NCI-H146 treated with DMSO at 0.1 percent for 48 hours (cell line): ENCODE data around the gene SAMM50.
A peak's percentile ranks its signal among the peaks of the same experiment; 100 is the strongest.

Experiments
- DNase-seq: peaks from one replicate; lab custom pipeline; 2025; ENCODE audit not compliant: unreplicated experiment; lab: John Stamatoyannopoulos, UW

SAMM50 gene

DNA sequence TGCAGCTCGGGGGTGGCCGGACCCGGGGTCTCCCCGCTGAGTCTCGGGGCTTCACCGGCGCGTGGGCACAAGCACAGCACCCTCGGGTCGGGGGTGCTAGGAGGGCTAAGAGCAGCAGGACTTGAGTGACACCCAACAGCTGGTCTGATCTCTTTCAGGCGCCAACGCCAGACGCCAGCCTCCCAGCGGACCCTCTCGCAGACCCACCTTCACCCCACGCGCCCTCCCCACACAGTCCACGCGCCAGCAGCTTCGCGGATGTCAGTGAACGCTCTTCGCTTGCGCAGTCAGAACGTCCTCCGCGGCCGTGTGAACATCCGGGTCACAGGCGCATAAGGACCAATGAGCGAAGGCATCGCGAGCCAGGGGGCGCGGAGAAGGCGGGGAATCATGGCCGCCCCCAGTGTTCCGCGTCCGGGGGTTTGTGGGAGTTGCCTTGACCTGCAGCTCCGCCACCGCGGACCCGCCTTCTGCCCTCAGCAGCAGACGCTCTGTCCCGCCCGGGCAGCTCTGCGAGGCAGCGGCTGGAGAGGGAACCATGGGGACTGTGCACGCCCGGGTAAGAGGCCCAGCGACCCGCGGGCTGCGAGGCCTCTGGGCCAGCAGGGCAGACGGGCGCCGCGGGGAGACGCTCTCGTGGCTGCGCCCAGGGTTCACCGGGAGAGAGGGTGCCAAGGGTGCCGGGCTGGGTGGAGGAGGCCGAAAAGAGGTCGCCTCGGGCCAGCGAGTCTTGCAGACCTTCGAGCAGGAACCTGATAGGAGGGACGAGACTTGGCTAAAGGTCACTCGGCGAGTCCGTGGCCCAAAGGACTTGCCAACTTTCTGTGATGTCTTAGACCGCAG is at the start of gene SAMM50:
SAMM50 (plus strand) TSS at position 403 of the 843 bp plus-strand sequence; CDS start at position 539, 136 bp downstream.
- DNase-seq = peak; percentile 80

- no peak for DNase-seq
Observed at GRCh38 chr22:43905681-43906080, 49.6 kb upstream of the SAMM50 start.

GRCh38 chr22:43909708-43910107 is 45.5 kb upstream of the SAMM50 start:
- DNase-seq = no peak

DNA sequence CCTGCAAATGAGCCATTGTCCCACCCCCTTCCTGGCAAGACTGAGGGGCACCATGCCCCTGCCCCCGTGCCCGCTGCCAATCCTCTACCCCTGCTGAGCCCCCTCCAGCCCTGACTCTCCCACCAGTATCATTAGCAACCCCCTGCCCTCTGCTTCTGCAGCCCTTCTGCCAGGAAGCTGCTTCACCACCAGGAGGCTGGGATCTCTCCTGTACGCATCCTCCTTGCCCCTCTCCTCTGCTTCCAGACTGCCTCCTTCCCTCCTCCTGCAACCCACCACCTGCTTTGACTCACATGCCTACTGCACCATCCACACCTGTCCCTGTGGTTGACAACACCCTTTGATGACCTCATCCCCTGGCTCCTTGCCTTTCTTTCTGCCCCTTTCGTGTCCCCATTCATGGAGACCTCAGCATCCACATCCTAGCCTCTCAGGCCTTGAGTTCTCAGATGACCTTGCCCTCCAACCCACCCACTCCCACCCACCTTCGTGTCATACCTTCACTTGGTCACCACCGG is 45.0 kb upstream of the SAMM50 start:
- DNase-seq = no peak

DNA sequence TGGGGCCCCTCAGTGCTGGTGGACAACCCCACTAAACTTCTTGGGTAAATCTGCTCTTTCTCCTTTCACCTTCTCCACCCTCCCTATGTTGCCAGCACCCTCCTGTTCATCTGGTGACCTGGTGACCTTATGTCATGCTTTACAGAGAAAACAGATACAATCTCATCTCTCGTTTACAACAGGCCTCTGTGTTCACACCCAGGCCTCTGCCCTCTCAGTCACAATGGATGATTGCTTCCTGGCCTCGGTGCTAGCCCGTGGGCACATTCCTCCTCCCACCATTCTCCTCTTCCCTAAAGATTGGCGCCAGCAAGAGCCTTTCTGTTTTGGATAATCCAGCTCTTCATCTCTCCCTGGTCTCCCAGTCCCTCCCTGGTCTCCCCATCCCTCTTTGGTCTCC is 43.9 kb upstream of the SAMM50 start:
- DNase-seq = no peak

- DNase-seq = no peak
Observed at GRCh38 chr22:43917521-43917920, 37.7 kb upstream of the SAMM50 start.

GRCh38 chr22:43919106-43919973 is 35.9 kb upstream of the SAMM50 start:
- no peak for DNase-seq

GRCh38 chr22:43921370-43921769 is 33.9 kb upstream of the SAMM50 start:
- no peak for DNase-seq

DNA sequence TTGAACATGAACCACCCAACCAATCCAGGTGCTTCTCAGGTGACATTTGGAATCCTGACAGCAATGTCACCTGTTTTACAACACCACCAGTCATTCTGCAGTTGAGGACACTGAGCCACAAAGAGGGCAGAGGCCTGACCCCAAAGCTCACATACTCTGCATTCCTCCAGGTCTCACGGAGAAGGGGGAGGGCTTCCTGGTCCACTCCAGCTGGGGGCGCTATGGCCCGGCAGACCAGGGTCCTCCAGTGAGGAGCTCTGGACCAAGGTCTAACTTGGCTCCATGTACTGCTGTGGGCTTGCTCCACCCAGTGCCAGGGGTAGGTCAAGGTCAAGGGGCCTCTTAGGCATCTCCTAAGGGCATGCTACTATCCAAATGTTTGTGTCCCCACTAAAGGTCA is 33.1 kb upstream of the SAMM50 start:
- DNase-seq = no peak

DNA sequence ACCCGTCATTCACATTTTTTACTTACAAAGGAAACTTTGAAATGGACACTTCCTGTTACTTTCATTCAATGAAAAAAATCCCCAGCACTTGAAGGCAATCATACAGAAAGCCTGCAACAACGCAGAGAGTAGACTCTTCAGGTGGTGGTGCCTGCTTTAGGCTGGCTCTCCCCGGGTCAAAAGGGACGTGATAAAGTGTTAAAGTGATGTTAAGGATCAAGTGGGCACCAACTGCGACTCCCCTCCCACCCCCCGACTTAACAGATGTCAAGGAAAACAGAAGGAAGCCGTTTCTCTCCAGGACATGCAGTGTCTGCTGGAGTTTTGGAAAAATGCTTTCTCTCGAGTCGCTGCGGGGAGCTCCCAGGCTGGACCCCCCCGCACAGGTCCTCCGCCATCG is 32.1 kb upstream of the SAMM50 start:
- DNase-seq = peak; percentile 3

- peak; percentile 54 for DNase-seq
Observed at GRCh38 chr22:43923631-43924464, 31.4 kb upstream of the SAMM50 start, which contains the start of gene PNPLA3. PNPLA3 (plus strand) TSS chr22:43923805; CDS start chr22:43923912, 107 bp downstream.

GRCh38 chr22:43924877-43925276 is 30.4 kb upstream of the SAMM50 start:
- no peak for DNase-seq

DNA sequence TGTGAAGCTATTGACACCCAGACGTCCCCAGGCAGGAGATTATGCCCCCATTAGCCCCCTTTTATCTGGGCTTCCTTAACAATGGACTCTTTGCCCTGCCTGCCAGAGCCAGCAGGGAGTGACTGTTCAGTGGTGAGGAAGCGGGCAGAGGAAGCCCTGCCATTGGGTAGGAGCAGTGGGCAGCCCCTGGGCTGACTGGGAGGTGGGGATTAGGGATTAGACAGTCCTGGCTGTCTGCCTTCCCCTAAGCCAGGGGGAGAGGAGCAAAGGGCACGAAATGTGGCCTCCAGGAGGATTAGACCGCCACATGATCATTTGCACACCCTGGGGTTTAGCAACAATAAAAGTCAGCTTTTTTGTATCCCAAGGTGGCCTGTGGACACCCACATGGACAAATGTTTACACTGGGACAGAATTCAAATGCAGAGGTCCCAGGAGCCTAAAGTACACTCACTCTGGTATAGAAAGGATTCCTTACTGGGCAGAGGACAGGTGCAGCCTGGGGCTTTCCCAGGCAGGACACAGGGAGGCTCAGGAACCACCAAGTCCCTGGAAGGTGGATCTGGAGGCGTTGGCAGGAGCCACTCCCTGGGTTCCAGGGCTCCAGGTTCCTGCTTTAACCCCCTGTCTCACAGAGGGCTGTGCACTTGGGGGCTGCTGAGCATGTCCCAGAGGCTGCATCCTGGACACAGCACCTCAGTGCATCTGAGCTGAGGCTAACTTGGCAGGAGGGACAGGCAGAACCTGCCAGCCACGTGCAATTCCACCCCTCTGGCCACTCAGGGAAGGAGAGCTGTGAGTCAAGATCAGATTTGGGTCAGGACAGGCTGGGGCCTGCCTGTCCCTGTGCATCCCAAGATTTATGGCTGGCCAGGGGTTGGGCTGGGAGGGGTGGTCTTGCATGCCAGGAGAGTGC is 29.6 kb upstream of the SAMM50 start:
- peak; percentile 69 for DNase-seq

DNA sequence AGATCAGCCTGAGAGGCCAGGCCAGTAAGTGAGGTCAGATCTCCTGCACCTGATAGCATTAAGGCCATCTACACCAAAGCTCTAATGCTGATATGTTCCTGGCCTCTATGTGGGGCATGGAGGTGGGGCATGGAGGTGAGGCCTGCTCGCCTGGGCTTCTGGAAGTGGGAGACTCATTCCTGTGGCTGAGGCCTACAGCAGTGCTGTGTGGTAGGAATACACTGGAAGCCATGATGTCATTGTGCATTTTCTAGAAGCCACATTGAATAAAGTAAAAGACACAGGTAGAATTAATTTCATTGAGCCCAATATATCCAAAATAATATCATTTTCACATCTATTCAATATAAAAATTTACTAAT is 28.9 kb upstream of the SAMM50 start:
- no peak for DNase-seq

DNA sequence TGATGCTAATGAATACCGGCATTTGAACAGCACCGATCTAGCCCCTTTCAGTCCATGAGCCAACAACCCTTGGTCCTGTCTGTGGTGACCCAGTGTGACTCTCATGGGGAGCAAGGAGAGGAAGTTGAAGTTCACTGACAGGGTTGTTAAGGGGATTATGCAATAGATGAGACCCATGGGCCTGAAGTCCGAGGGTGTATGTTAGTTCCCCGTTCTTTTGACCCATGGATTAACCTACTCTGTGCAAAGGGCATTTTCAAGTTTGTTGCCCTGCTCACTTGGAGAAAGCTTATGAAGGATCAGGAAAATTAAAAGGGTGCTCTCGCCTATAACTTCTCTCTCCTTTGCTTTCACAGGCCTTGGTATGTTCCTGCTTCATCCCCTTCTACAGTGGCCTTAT is 26.8 kb upstream of the SAMM50 start:
- DNase-seq = no peak

DNA sequence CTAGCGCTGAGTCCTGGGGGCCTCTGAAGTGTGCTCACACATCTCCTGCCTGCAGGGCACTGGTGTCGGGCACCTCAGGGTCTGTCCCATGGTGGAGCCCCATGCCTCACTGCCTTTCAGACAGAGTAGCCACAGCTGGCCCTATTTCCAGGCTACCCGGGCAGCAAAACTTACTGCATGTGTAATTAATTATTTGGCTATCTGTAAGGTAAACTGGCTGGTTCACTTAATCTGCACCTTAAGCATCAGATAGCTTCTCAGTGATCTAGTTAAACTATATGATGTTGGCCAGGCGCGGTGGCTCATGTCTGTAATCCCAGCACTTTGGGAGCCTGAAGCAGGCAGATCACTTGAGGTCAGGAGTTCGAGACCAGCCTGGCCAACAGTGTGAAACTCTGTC is 26.3 kb upstream of the SAMM50 start:
- DNase-seq = no peak

- no peak for DNase-seq
Observed at GRCh38 chr22:43931771-43932170, 23.5 kb upstream of the SAMM50 start.

DNA sequence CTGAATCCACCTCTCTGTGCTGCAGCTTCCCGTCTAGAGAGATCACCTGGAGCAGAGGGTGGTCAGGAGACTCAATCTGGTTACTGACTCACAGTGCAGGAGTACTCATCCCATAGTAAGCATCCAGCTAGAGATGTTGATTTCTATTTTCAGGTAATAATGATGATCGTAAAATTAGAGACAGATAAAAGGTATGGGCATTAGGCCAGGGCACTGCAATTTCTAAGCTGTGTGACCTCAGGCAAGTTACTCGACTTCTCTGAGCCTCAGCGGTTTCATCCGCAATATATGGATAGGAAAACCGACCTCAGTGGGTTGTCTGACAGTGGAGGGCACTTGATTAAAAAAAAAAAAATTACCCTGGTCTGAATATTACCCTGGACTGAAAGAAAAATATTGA is 13.8 kb upstream of the SAMM50 start:
- no peak for DNase-seq

DNA sequence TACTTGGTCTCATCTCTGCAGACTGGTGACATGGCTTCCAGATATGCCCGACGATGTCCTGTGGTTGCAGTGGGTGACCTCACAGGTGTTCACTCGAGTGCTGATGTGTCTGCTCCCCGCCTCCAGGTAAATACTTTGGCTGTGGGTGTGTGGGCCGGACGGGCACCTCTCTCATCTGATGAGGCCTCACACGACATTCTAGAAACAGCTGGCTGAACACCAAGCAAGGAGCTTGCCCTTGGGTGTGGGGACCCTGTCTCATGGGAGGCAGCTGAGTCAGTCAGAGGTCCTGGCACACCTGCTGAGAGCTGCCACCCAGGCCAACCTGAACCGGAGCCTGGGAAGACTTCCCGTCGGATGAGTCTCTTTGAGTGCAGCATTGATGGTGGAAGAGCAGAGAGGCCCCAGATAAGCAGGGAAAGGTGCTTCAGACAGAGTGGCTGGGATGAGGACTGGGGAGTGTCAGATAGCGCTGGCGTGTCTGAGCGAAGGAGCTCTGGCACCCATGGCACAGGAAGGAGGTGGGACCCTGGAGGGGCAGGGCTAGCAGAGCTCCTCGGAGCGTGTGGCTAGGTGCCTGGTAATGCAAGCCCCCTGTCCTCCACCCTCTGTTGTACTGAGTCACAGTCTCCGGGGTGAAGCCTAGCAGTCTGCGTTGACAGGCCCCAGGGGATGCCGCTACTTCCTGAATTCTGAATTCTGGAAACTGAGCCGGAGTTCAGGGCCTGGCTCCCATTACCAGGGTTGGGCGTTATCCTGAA is 10.4 kb upstream of the SAMM50 start:
- no peak for DNase-seq
